GM19023 (cell line): ENCODE results near the gene TRHDE.
"Not testable (repeated sequence)": the region's sequence is repeated elsewhere in the genome, so short reads cannot be mapped to it uniquely, and the experiment has no call there.

Experiments used
- ATAC-seq: cut with Tn5 transposase; IDR thresholded peaks from one replicate; pipeline ENCODE4 v1.9.1; 2021; ENCODE audit warnings: mild to moderate bottlenecking, moderate library complexity; ENCODE audit not compliant: unreplicated experiment

The TRHDE gene

GRCh38 chr12:72509891-72510290 lies 237.7 kb downstream of the TRHDE start:
- no peak for ATAC-seq

DNA sequence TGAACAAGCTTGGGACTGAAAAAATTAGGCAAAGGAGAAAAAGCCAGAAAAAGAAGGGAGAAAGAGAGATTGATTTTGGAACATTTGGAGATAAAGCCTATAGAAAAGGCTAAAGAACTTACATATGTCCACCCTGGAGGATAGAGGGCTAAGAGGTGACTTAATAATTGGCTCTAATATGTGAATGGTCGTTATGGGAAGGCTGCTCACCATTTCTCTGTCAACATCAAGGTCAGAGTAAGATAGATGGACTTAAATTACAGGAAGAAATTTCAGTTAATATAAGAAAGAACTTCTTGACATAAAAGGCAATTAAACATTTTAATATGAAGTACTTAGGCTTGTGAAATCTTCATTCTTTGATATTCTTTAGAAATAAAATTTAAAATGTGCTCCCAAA lies 238.6 kb downstream of the TRHDE start:
- no peak for ATAC-seq

- ATAC-seq = no peak
These were observed 239.3 kb downstream of the TRHDE start for GRCh38 chr12:72511498-72511897.

DNA sequence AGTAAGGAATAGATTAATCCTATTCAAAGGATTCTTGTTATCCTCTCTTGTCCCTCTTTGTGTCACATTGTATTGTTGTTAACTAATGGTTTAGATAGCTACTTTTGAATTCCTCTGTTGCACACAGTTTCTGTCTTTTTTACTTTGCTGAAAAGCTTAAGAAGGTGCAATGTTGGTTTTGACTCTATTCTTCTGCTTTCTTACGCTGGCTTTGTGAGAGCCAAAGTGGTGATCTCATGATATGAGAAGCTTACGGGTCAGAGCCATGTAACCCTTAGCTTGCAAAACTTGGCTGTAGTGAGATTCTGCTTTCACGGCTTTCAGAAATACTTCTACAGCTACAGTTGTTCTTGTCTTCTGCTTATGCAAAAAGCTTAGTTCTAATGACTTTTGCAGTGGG lies 239.7 kb downstream of the TRHDE start:
- no peak for ATAC-seq

DNA sequence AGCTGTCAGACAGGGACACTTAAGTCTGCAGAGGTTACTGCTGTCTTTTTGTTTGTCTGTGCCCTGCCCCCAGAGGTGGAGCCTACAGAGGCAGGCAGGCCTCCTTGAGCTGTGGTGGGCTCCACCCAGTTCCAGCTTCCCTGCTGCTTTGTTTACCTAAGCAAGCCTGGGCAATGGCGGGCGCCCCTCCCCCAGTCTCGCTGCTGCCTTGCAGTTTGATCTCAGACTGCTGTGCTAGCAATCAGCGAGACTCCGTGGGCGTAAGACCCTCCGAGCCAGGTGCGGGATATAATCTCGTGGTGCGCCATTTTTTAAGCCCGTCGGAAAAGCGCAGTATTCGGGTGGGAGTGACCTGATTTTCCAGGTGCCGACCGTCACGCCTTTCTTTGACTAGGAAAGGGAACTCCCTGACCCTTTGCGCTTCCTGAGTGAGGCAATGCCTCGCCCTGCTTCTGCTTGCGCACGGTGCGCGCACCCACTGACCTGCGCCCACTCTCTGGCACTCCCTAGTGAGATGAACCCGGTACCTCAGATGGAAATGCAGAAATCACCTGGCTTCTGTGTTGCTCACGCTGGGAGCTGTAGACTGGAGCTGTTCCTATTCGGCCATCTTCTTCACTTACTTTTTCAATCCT lies 248.0 kb downstream of the TRHDE start:
- ATAC-seq = not testable (repeated sequence)

- no peak for ATAC-seq
These were observed 249.2 kb downstream of the TRHDE start for GRCh38 chr12:72521326-72521725.

DNA sequence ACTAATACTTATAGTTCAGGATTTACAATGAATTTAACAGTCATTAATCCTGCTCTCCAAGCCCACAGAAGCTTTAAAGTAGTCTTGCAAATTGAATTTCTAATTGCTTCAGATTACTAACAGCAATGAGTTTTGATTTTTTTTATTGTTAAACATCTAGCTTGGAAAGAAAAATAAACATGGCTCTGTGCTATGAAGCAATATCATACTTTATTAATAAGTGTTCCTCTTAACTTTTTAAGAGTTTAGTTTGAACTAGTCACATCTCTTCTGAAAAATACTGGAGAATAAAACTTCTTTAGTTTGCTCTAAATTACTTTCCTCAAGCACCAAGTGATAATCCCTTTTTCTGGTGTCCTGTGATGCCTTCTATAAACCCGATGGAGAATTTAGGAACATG lies 250.2 kb downstream of the TRHDE start:
- no peak for ATAC-seq

- no peak for ATAC-seq
These were observed 251.6 kb downstream of the TRHDE start for GRCh38 chr12:72523754-72524153.

GRCh38 chr12:72535212-72535990 lies 263.2 kb downstream of the TRHDE start:
- no peak for ATAC-seq

DNA sequence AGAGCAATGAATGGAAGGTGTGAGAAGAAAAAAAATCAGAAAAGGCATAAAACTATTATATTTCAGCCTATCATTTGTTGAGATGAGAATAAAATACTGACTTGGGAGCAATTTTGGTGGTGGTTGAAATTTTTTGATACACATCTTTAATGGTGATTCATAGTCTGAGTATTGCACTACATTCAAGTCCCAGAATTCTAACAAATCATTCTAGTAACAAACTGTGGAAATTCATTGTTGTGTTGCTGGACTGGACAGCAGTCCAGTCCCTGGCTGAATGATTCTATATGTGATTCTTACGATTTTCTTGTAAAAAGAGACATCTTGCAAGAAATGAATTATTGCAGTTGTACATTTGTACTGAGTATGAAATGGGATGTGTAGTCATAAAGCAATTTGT lies 268.6 kb downstream of the TRHDE start:
- ATAC-seq = no peak

DNA sequence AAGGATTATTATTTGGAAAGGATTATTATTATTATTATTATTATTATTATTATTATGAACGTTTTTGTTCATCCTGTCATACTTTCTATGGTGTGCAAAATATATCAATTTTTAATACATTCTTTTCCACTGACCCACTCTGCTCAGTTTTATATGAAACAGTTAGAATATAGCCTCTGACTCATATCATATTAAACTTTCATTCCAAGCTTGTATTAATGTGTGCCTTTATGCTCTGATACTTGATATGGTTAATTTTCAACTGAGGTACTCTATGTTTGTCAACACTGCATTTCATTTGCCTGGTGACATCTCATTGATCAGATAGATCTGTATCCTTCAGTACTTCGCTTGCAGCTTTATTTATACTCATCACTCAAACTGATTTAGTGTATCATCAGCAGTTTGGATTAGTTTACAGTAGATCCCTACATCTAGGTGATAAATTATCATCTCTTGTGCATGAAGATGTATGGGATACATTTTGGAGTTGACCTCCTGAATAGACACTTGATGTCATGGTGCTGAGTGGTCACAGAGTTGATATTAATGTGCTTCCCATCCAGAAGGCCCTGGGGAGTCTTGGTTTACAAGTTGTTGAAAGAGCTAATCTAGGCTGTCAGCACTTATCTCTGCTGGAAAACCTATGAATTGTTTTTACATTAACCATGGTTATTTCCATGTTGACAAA lies 271.8 kb downstream of the TRHDE start:
- ATAC-seq = no peak

DNA sequence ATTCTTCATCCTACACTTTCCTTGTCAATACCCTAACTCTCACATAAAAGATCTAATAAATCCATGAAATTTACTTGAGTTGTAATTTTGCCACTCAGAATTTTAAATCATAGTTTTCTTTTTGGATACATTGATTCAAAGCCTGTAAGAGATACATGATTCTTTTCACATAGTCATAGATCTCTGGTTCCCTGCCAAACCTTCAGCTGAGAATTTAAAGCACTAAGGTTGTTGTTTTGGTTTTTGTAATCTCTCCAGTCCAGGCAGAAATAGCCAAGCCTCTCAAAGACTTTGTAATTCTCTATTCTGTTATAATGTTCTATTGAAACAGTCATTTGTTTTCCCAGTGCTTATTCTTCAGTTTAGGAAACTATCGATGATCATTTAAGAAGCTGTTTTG lies 273.9 kb downstream of the TRHDE start:
- no peak for ATAC-seq

- ATAC-seq = no peak
These were observed 275.4 kb downstream of the TRHDE start for GRCh38 chr12:72547573-72547972.

- no peak for ATAC-seq
These were observed 277.0 kb downstream of the TRHDE start for GRCh38 chr12:72549184-72549583.

DNA sequence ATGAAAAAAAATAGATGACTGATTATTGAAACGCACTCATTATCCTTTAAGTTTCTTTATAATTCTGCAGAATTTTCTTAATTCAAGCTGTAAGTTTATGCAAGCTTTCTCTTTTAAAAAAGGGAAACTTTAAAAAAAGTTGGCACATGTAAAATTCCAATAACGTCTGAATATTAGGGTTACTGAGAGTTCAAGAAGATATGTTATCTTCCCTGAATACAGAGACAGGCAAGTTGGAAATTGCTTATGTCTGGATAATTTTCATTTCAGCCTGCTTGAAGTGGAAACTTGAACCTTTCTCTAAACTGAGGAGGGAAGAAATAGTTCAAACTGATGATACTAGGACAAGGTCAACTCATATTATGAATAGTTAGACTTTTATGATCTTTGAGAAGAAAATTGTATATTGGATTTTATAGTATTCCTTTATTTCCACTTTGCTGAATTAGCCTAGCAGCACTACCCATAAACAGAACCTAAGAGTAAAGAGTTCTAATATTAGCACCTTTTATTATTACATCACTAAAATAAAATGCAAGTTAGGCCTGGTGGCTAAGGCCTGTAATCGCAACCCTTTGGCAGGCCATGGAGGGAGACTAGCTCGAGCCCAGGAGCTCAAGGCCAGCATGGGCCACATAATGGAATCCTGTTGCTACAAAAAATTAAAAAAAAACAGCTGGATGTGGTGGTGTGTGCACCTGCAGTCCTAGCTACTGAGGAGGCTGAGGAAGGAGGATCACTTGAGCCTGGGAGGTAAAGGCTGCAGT lies 288.0 kb downstream of the TRHDE start:
- no peak for ATAC-seq

GRCh38 chr12:72570601-72571000 lies 298.4 kb downstream of the TRHDE start:
- ATAC-seq = no peak

GRCh38 chr12:72574138-72574537 lies 302.0 kb downstream of the TRHDE start:
- no peak for ATAC-seq

DNA sequence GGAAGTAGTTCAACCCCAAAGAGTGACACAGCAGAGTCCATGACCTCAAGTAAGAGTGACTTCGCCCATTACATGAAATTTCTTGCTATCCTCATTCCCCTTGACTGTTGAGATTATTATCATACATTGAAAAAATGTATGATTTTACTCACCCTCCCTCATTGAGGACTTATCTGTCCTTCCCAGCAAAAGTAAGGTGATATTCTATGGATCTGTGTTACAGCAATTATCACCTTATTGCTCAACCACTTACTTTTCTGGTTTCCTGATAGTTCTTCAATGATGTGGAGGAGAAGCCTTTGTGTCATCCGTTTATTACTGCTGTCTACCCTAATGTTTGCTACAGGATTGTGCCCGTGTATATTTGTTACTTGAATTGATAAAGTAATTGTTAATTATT lies 306.2 kb downstream of the TRHDE start:
- ATAC-seq = no peak

- no peak for ATAC-seq
These were observed 314.3 kb downstream of the TRHDE start for GRCh38 chr12:72586456-72586855.

GRCh38 chr12:72602581-72602980 lies 330.4 kb downstream of the TRHDE start:
- no peak for ATAC-seq

GRCh38 chr12:72605975-72606374 lies 333.8 kb downstream of the TRHDE start:
- no peak for ATAC-seq
